CD4-positive, alpha-beta T cell treated with Interleukin-1 beta for 1 hour (primary cell): ENCODE measurements around the gene SLC25A21.

Source experiments
- DNase-seq, 2 donors: peaks; one replicate each; pipeline ENCODE4 v3.0.0-alpha.2; 2020 to 2022

SLC25A21 gene

GRCh38 chr14:36976571-36977023 lies 195.8 kb downstream of the SLC25A21 start:
- DNase-seq = no peak

GRCh38 chr14:36975834-36976233 lies 196.6 kb downstream of the SLC25A21 start:
- no peak for DNase-seq

DNA sequence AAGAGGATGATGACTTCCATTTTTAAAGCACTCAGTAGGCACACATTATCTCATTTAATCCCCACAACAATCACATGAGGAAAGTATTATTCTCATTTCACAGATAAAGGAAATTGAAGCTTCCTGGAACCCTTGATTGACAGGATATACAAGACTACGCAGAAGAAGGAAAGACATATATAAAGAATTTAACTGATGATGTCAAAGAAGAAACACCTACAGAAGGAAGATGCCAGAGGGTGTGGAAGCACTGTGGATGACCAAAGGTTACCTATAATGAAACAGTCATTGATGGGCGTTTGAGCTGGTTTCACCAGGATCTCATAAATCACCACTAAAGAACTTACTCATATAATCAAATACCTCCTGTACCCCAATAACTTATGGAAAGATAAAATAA lies 197.4 kb downstream of the SLC25A21 start:
- DNase-seq = no peak

DNA sequence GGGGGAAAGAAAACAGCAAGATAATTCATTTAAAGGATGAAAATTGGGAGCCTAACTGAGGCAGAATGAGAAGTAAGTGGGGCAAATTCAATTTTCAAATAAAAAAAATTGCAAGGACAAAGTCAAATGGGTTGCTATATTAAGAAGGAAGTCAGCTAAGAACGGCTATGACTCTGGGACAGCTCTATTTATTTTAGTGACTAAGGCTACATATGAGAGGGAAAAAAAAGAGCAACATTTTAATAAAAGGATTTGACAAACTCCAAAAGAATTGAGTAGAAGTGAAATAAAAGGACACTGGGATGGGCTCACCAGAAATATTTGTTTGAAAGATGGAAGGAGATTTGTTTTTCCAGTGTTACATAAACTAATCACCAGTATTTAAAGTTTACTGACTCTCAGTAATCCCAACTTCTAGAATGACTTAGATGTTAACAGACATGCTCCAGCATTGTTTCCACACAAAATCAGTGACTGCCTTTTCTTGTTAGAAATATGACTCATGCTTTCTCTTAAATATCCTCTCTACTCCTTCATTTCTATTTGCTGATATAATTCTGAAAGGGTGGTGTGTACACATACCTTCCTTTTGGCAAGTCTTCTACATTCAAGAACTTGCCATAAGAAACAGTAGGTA lies 198.5 kb downstream of the SLC25A21 start:
- DNase-seq = no peak

DNA sequence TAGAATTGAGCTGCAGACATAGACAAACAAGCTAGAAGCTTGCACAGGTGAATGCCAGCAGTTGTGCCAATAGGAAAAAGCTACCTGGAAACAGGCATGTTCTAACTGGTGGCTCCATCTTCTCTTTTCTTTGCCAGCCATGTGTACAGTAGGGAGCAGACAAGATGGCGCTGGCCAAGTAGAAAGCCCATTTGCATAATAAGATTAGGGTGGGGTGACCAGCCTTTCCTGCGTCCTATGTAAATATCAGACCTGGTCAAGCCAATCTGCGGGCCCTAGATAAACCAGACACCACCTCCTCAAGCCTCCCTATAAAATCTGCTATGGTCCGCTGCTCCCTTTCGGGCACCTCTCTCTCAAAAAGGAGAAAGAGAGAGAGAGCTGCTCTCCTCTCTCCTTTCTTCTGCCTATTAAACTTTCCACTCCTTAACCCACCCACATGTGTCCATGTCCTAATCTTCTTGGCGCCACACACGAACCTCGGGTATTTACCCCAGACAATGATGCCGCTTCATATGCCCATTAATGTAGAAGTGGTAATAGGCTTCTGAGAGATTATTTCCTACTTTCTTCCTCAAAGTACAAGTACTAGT lies 201.0 kb downstream of the SLC25A21 start:
- no peak for DNase-seq

DNA sequence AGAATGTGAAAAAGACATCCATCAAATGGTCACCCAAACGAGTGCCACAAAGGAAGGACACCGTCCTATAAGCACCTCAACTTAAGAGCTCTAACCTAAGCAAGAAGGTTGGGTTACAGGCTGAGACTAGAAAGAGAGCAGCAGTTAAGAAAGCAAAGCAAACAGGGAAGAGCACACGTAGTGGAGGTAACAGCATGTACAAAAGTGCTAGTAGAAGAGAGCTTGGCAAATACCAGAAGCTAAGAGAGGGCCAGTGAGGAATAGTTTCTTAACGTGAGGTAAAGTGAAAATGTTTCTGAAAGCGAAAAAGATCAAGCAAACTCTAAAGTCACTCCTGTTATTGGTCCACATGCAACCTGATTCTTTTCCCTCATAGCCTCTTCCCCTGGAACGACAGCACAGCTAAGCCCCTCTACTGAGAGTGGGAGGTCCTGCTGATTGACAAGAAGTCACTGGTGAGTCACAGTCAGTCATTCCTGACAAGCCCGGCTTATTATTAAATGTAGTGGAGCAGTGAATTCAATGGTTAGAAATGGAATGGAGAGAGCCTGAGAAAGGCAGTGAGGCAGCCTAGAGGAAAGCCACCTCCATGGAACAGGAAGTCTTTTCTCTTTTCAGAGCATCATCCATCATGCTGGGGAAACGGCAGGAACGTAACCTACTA lies 204.4 kb downstream of the SLC25A21 start:
- no peak for DNase-seq

- no peak for DNase-seq
Observed at GRCh38 chr14:36955967-36956366, 216.4 kb downstream of the SLC25A21 start.

- no peak for DNase-seq
Observed at GRCh38 chr14:36955376-36955775, 217.0 kb downstream of the SLC25A21 start.

- DNase-seq = no peak
Observed at GRCh38 chr14:36952689-36953088, 219.7 kb downstream of the SLC25A21 start.

GRCh38 chr14:36951380-36951911 lies 221.0 kb downstream of the SLC25A21 start:
- DNase-seq = no peak

- DNase-seq = no peak
Observed at GRCh38 chr14:36950812-36951211, 221.6 kb downstream of the SLC25A21 start.

DNA sequence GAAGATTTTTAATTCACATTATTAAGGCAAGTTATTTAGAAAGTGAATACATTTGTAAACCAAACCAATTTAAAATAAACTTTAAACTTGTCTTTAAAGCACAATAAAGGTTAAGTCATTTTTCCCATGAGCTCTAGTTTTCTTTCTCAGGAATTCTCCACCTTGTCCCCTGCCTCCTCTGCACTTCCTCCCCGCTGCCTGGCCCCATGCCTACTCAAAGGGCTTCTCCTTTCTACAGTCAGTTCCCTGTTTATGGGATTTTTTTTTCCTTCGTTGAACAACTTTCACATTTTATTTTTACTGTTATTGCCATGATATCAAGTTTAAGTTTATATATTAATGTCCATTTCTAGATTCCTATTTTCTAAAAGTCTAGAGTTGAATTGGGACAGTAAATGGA lies 223.0 kb downstream of the SLC25A21 start:
- DNase-seq = no peak

DNA sequence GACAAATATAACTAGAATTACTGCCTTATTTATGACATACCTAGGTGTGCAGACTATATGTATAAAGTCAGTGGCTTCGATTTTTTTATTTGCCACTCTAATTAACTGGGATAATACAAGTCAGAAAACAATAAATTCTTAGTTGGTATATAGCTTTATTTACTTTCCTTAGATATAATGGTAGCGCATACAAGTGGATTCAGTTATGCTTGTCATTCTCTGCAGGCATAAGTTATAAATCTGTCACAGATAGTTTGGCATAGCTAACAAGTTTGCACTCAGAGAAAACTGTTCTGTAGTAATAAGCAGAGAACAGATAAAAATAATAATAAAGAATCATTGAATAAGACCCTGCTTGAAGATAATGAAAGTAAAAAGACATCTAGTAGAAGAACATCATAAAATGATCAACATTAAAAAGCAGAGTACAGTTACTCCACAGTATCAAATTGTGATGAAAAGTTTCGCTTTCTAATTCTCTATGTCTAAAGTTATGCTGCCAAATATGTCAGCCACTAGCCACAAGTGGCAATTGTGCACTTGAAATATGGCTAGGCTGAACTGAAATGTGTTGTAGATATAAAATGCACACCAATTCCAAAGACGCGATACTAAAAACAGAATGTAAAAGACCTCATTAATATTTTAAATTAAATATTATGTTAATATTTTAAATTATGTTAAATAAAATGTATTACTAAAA lies 224.1 kb downstream of the SLC25A21 start:
- DNase-seq = no peak

DNA sequence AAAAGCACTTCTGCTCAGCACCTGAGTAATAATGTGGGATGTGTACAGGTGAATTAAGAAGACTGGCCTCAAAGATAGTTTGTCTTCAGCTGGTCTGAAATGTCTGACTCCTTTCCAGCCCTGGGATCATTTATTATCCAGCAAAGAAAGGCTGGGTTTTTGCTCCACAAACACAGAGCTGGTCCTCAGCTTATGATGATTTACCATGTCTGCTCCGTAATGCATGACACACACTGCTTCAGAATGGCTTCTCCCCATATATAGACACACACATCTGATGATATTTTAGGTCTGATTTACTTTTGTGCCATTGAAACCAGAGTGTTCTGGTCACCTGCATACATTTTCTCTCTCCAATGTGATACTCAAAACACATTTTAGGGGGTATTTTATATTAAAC lies 225.0 kb downstream of the SLC25A21 start:
- DNase-seq = no peak

- DNase-seq = no peak
Observed at GRCh38 chr14:36946872-36947271, 225.5 kb downstream of the SLC25A21 start.

DNA sequence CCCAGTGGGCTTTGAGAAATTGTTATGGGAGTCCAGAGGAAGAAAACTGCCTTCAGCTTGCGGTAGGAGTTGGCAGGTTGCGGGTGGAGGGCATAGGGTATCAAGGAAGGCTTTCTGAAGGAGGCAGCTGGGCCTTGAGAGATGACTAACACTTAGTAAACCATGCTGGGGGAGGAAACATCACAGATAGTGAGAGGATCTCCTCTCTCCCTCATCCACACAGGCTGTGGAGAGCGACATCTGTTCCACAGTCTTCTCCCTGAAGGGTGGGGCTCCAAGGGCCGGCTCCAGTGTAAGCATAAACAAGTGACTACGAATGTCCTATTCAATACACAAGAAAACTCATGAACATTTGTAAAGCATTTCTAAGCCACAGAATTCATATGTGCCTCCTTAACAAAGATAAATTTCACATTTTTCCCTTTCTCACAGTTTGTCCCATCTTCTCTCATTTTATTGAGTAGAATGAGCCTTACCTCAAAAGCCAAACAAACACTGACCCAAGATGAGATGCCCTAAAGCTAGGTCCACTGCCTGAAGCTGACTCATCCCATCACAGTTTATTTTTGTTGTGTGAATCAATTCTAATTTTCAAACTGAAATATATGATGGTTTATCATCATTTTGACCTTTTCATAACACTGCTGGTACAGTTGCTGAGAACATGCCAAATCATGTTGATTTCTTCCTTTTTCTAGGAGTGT lies 227.9 kb downstream of the SLC25A21 start:
- DNase-seq = no peak

DNA sequence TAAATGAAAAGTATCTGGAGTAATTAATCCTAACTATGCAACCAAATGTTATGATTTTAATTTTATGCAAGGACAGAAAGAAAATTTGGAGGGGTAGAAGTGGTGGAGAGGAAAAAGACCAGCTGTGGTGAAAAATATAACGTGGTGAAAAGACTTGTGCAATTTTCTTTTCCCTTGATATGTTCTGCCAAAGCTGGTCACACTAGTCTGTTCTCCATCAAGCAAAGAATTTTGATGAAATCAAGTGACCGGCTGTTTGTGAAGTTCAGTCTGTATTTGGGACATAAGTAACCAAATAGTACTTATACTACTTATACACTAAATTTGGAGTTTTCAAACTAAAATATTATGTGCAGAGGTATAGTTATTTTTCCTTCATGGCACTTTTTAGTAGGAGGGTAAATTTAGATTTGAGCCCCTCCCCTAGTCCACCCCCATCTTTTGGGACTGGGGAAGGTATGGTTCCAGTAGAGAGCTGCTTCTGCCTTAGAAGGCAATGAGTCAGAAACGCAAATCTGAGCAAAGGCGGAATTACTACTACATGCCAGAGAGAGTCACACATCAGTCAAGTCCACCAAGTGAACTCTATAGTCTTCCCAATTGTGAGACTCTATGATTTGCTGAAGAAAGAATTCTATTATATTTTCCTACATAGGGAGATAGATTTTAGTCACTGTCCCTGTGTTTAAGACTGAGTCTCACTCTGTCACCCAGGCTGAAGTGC lies 229.7 kb downstream of the SLC25A21 start:
- no peak for DNase-seq

- DNase-seq = peak in 1 of 2 donors; percentile 24
Observed at GRCh38 chr14:36941783-36942521, 230.5 kb downstream of the SLC25A21 start.

DNA sequence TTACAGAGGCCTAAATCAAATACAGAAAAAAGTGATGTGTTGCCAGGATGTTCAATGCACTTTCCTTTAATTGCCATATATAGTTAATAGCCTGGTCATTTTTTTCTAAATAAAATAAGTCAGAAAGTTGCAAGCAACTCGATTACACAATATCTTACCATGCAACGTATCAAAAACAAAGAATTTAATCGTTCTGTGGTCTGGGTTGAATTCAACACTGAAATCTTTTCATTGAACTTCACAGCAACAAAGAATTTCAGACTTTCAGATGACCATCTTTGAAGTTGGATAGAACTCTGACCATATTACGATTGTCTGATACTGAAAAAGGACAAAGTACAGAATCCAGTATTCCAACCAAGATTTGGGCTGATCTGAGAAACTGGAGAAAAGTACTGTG lies 231.9 kb downstream of the SLC25A21 start:
- DNase-seq = no peak

DNA sequence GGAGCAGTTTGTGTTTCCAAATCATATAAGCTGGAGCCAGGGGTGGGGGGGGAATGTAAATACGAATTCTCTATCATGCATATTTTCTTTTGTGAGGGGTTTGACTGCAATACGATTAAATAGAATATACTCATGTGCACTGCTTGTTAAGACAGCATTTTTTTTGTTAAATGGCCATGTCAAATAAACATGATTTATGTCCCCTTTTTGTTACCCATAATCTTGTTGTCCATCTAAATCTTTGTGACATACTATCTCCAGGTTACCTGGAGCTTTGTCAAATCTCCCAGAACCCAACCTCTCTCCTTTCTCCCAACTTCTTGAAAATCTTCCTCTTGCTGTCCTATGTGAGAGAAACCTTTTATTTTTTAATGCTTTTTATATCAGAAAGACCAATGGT lies 233.1 kb downstream of the SLC25A21 start:
- no peak for DNase-seq

- no peak for DNase-seq
Observed at GRCh38 chr14:36938678-36939077, 233.7 kb downstream of the SLC25A21 start.
